ENCODE measurements around the gene QARS1.

Gene QARS1

GRCh38 chr3:49076116-49076515, 28.4 kb downstream of the QARS1 start:
- no peak overlapping the region for H3K4me3 ChIP-seq (ENCODE audit: low read depth, low read length)
- no peak for TF ChIP-seq CTCF (IDR thresholded peaks at IDR 0.05; ENCODE audit: low read depth, low read length)
- DNase-seq: no peak
- H3K27me3 ChIP-seq (ENCODE audit: insufficient read depth, low read depth, severe bottlenecking): no peaks in the 10 kb centered on the region
- no peaks in the 10 kb centered on the region for H3K9me3 ChIP-seq (ENCODE audit: severe bottlenecking)
- peaks cover 77% of the 10 kb centered on the region for H3K36me3 ChIP-seq
- H3K27ac ChIP-seq: no peak overlapping the region

GRCh38 chr3:49058011-49058410, 46.5 kb downstream of the QARS1 start:
- no peaks in the 10 kb centered on the region for H3K9me3 ChIP-seq (ENCODE audit: severe bottlenecking)
- H3K27me3 ChIP-seq (ENCODE audit: insufficient read depth, low read depth, severe bottlenecking): no peaks in the 10 kb centered on the region
- no peak overlapping the region for H3K27ac ChIP-seq
- TF ChIP-seq CTCF (IDR thresholded peaks at IDR 0.05; ENCODE audit: low read depth, low read length): no peak
- no peak for DNase-seq
- H3K4me3 ChIP-seq (ENCODE audit: low read depth, low read length): no peak overlapping the region
- H3K36me3 ChIP-seq: peaks cover 87% of the 10 kb centered on the region

GRCh38 chr3:49057268-49057667, 47.3 kb downstream of the QARS1 start:
- Histone ChIP-seq H3K9me3 (ENCODE audit: severe bottlenecking) (no peaks in the 10 kb centered on the region), H3K4me3 (ENCODE audit: low read depth, low read length) (no peak overlapping the region), H3K27me3 (ENCODE audit: insufficient read depth, low read depth, severe bottlenecking) (no peaks in the 10 kb centered on the region), H3K36me3 (peaks cover 87% of the 10 kb centered on the region), H3K27ac (no peak overlapping the region)
- TF ChIP-seq CTCF (IDR thresholded peaks at IDR 0.05; ENCODE audit: low read depth, low read length): no peak
- no peak for DNase-seq

GRCh38 chr3:49054344-49054862, 50.2 kb downstream of the QARS1 start:
- Histone ChIP-seq H3K27ac (no peak overlapping the region), H3K27me3 (ENCODE audit: insufficient read depth, low read depth, severe bottlenecking) (no peaks in the 10 kb centered on the region), H3K9me3 (ENCODE audit: severe bottlenecking) (no peaks in the 10 kb centered on the region), H3K36me3 (peaks cover 82% of the 10 kb centered on the region), H3K4me3 (ENCODE audit: low read depth, low read length) (no peak overlapping the region)
- DNase-seq: no peak
- TF ChIP-seq CTCF (IDR thresholded peaks at IDR 0.05; ENCODE audit: low read depth, low read length): no peak

GRCh38 chr3:49053543-49053942, 51.0 kb downstream of the QARS1 start:
- Histone ChIP-seq H3K27ac (no peak overlapping the region), H3K36me3 (peaks cover 85% of the 10 kb centered on the region), H3K4me3 (ENCODE audit: low read depth, low read length) (no peak overlapping the region), H3K9me3 (ENCODE audit: severe bottlenecking) (no peaks in the 10 kb centered on the region), H3K27me3 (ENCODE audit: insufficient read depth, low read depth, severe bottlenecking) (no peaks in the 10 kb centered on the region)
- DNase-seq: no peak
- TF ChIP-seq CTCF (IDR thresholded peaks at IDR 0.05; ENCODE audit: low read depth, low read length): no peak

All from WERI-Rb-1 (cell line).